MV-4-11 (cell line): Measurements from ENCODE around the gene LRRC18.

ENCODE experiments used
- DNase-seq: peaks from one replicate; lab custom pipeline; 2025; lab: John Stamatoyannopoulos, UW

LRRC18 gene

GRCh38 chr10:48907730-48908129 lies 31.9 kb downstream of the LRRC18 start:
- no peak for DNase-seq

- DNase-seq = no peak
Observed at GRCh38 chr10:48906841-48907240, 32.8 kb downstream of the LRRC18 start.

- DNase-seq = no peak
Observed at GRCh38 chr10:48905311-48905710, 34.3 kb downstream of the LRRC18 start.

- no peak for DNase-seq
Observed at GRCh38 chr10:48904861-48905260, 34.8 kb downstream of the LRRC18 start.

GRCh38 chr10:48903151-48903550 lies 36.5 kb downstream of the LRRC18 start:
- no peak for DNase-seq

- no peak for DNase-seq
Observed at GRCh38 chr10:48902096-48902495, 37.5 kb downstream of the LRRC18 start.

- DNase-seq = no peak
Observed at GRCh38 chr10:48901319-48901718, 38.3 kb downstream of the LRRC18 start.

GRCh38 chr10:48900371-48900801 lies 39.3 kb downstream of the LRRC18 start:
- peak; percentile 85 for DNase-seq

- peak; percentile 26 for DNase-seq
Observed at GRCh38 chr10:48899781-48900180, 39.9 kb downstream of the LRRC18 start.

GRCh38 chr10:48898426-48898825 lies 41.2 kb downstream of the LRRC18 start:
- DNase-seq = no peak

GRCh38 chr10:48897441-48897790 lies 42.2 kb downstream of the LRRC18 start:
- no peak for DNase-seq

- no peak for DNase-seq
Observed at GRCh38 chr10:48896756-48897440, 42.7 kb downstream of the LRRC18 start.

GRCh38 chr10:48895803-48896195 lies 43.8 kb downstream of the LRRC18 start:
- no peak for DNase-seq

GRCh38 chr10:48894911-48895802 lies 44.5 kb downstream of the LRRC18 start:
- DNase-seq = no peak

- DNase-seq = peak; percentile 56
Observed at GRCh38 chr10:48890888-48891850, 48.5 kb downstream of the LRRC18 start.

GRCh38 chr10:48887982-48888381 lies 51.7 kb downstream of the LRRC18 start:
- DNase-seq = no peak

- DNase-seq = no peak
Observed at GRCh38 chr10:48885376-48885775, 54.3 kb downstream of the LRRC18 start.

GRCh38 chr10:48884179-48885045 lies 55.2 kb downstream of the LRRC18 start:
- no peak for DNase-seq

- DNase-seq = no peak
Observed at GRCh38 chr10:48883701-48884100, 55.9 kb downstream of the LRRC18 start.

GRCh38 chr10:48882881-48883280 lies 56.8 kb downstream of the LRRC18 start:
- DNase-seq = no peak

- no peak for DNase-seq
Observed at GRCh38 chr10:48881937-48882336, 57.7 kb downstream of the LRRC18 start.
